ENCODE measurements around the gene NOP14. TPM values are rescaled to one million over a fixed set of nuclear protein-coding genes. Genes with fewer than 3 reads are reported as not detected.
"Not testable (repeated sequence)": the region's sequence is repeated elsewhere in the genome, so short reads cannot be mapped to it uniquely, and the experiment has no call there.

Gene NOP14
- total and polyA plus RNA-seq, 2 of the 8 experiments (the other 6 are each of a cell fraction or from before 2014, with no cell fraction given) = 8.6 to 45.3 TPM

GRCh38 chr4:2945619-2946604 is 17.3 kb downstream of the NOP14 start:
- H3K9me3 ChIP-seq (ENCODE audit: insufficient read depth in 2 of 2, low read depth in 1 of 2, low read length in 1 of 2); H3K4me1 ChIP-seq (replicated peaks in 1 of 4; ENCODE audit: control insufficient read depth in 3 of 4, insufficient read depth in 4 of 4, low read length in 3 of 4); H3K4ac ChIP-seq (replicated peaks; ENCODE audit: insufficient read length, low read depth, low read length); H2BK120ac ChIP-seq (replicated peaks; ENCODE audit: low read depth, low read length); H4K8ac ChIP-seq (ENCODE audit: extremely low read depth, insufficient read depth, low read length); H4K91ac ChIP-seq (replicated peaks; ENCODE audit: insufficient read length, low read length); H2BK15ac ChIP-seq (ENCODE audit: low read length); H3K56ac ChIP-seq (replicated peaks; ENCODE audit: insufficient read length, low read depth, low read length); H4K5ac ChIP-seq (ENCODE audit: insufficient read length, low read depth, low read length); H3K4me3 ChIP-seq (ENCODE audit: extremely low read depth in 1 of 4, insufficient read depth in 2 of 4, low read depth in 3 of 4, low read length in 4 of 4); H2BK12ac ChIP-seq (ENCODE audit: low read depth, low read length); H3K18ac ChIP-seq (ENCODE audit: extremely low read depth, low read length); H2AFZ ChIP-seq (ENCODE audit: low read length); H3K14ac ChIP-seq (ENCODE audit: insufficient read length); H3K23me2 ChIP-seq (ENCODE audit: low read depth, low read length); FAIRE-seq; H2AK5ac ChIP-seq (ENCODE audit: low read depth, low read length); H3K4me2 ChIP-seq (ENCODE audit: insufficient read depth in 1 of 2, low read depth in 2 of 2, low read length in 2 of 2); H3K79me1 ChIP-seq (ENCODE audit: low read depth, low read length); H3K27ac ChIP-seq (ENCODE audit: low read depth, low read length); H3K79me2 ChIP-seq (ENCODE audit: control insufficient read depth in 1 of 2, insufficient read depth in 2 of 2, low read length in 2 of 2); H3K9ac ChIP-seq (replicated peaks in 1 of 4; ENCODE audit: extremely low read depth in 1 of 4, low read depth in 3 of 4, low read length in 3 of 4); DNase-seq (ENCODE audit: low read depth in 1 of 2, low spot score in 2 of 2); H3K23ac ChIP-seq (ENCODE audit: insufficient read length); H2BK5ac ChIP-seq (ENCODE audit: low read depth, low read length); H3K27me3 ChIP-seq (replicated peaks in 1 of 4; ENCODE audit: control insufficient read depth in 3 of 4, extremely low read depth in 1 of 4, insufficient read depth in 3 of 4, low read length in 3 of 4); H2BK20ac ChIP-seq (ENCODE audit: low read length): not testable (repeated sequence)
- WGBS, 2 experiments (ENCODE audit: extremely low coverage in 1 of 2, insufficient coverage in 1 of 2, insufficient read length in 1 of 2, insufficient replicate concordance in 2 of 2, low coverage in 1 of 2, low lambda C conversion rate in 2 of 2, missing lambda C conversion rate in 1 of 2) = 94% methylated on average over 21 of the region's 30 CpGs; no CpG with 5 or more reads in 1 of the 2 experiments
- H3K36me3 ChIP-seq (ENCODE audit: control insufficient read depth in 2 of 4, insufficient read depth in 4 of 4, low read length in 3 of 4) = peaks cover 55 to 83% (median 77%) of the 10 kb centered on the region in 4 experiments
- CTCF ChIA-PET (ENCODE audit: partially characterized antibody) = interaction anchor here (0.8 to 2.5 kb wide), 3 partner anchors 8 to 195 kb away, joined by 3 to 18 read pairs (median 4); no protein-coding TSS in a partner anchor
- POLR2A ChIA-PET (ENCODE audit: partially characterized antibody) = interaction anchor here (0.7 to 3.3 kb wide), 8 partner anchors 9 to 33 kb away, joined by 3 to 19 read pairs (median 5); no protein-coding TSS in a partner anchor
- H4K20me1 ChIP-seq (replicated peaks in 1 of 2; ENCODE audit: control insufficient read depth in 1 of 2, insufficient read depth in 2 of 2, low read length in 2 of 2) = peaks cover 12 to 21% of the 10 kb centered on the region in 2 experiments
